ENCODE data around the gene DST.
A peak's percentile ranks its signal among the peaks of the same experiment; 100 is the strongest.

DST gene

DNA sequence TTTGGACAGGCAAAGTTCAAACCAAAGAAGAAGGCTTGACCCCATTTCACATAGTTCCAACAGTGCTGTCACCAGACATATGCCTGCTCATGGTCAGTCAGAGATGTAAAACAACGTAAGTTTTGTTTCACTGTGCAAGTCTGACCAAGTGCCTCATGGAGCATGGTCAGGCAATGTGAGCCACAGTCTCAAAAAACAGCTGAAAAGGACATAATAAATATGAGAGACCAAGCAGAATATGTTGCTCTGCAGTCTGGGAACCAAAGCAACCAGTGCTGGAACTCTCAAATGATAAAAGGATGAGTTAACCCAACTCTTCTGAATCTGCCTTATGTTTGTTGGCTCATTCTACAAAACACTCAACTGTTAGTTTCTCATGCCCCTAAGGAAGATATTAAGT, 39.9 kb upstream of the DST start:
- H3K4me3 ChIP-seq (ENCODE audit: low read length) = no peak overlapping the region
- TF ChIP-seq, protein P1, sequence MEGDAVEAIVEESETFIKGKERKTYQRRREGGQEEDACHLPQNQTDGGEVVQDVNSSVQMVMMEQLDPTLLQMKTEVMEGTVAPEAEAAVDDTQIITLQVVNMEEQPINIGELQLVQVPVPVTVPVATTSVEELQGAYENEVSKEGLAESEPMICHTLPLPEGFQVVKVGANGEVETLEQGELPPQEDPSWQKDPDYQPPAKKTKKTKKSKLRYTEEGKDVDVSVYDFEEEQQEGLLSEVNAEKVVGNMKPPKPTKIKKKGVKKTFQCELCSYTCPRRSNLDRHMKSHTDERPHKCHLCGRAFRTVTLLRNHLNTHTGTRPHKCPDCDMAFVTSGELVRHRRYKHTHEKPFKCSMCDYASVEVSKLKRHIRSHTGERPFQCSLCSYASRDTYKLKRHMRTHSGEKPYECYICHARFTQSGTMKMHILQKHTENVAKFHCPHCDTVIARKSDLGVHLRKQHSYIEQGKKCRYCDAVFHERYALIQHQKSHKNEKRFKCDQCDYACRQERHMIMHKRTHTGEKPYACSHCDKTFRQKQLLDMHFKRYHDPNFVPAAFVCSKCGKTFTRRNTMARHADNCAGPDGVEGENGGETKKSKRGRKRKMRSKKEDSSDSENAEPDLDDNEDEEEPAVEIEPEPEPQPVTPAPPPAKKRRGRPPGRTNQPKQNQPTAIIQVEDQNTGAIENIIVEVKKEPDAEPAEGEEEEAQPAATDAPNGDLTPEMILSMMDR (conservative IDR thresholded peaks at IDR 0.05; ENCODE audit: low read length) = no peak
- DNase-seq (ENCODE audit: low read depth) = no peak

DNA sequence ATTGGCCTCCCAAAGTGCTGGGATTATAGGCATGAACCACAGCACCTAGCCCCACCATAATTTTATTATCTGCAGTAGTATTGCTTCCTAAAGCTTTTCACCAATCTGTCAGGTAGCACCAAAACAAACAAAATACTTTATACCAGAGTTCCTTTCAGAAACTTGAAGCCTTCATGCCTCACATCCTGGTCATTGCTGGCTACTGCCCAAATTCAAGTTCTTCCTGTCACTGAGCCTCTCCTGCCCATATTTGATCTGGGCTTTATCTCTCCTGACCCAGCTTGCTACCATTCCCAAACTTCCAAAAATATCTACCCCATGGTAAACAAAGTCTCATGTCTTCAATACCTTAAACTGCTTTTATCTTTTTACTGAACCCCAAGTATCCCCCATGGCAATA, 34.9 kb upstream of the DST start:
- TF ChIP-seq, protein P1 (conservative IDR thresholded peaks at IDR 0.05; ENCODE audit: low read length) = no peak
- peak; percentile 56 for DNase-seq (ENCODE audit: low read depth)
- H3K4me3 ChIP-seq (ENCODE audit: low read length) = no peak overlapping the region

DNA sequence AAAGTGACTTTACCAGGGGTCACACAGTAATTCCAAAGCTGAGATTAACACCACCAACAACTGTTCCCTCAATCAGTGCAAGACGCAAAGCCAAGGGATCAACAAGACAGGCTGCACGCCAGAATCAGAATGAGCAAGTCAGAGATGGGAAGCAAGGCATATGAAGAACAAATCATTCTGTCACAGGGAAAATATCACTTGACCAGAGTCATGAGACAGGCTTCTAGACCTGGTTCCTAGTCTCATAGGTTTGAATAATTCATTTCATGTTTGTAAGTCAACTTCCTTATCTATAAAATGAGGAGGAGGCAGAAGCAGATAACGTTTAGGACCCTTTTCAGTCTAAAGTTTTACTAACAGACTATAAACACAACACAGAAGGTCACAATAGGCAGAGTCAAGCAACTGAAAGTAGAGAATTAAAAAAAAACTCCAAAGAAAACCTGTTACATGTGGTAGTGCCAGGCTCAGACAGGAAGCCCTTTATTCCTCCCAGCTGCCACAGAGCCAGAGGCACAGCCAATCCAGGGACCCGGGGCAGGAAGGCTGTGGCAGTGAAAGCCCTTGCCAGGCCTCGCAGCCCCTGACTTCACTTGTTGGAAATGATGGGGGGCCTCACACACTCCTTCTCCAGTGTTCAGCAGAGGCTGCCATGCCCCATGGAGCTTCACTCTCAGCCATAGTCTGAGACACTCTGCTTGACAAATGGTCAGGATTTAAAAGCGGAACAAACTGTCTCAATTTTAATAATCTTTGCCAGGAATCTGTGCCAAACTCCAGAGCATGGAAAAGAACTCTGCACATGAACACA, 29.2 kb upstream of the DST start:
- TF ChIP-seq, protein P1 (conservative IDR thresholded peaks at IDR 0.05; ENCODE audit: low read length) = no peak
- no peak overlapping the region for H3K4me3 ChIP-seq (ENCODE audit: low read length)
- DNase-seq (ENCODE audit: low read depth) = no peak

DNA sequence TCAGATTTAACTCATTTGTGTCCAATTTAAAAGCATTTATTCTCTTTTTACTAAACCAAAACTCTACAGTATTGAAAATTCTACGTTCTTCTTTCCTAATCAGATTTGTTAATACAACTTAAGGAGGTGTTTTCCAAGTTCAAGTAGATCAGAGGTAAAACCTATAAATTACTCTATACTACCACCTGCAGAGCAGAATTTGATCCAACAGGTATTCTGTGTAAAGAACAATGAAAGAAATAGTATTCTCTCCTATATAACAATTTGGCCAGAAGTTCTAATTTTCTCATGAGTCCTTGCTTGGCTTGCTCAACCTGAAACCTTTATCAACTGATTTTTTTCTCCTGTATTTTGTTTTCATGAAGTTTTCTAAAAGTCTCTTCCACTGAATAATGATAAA, 28.5 kb upstream of the DST start:
- TF ChIP-seq, protein P1 (conservative IDR thresholded peaks at IDR 0.05; ENCODE audit: low read length) = no peak
- no peak for DNase-seq (ENCODE audit: low read depth)
- no peak overlapping the region for H3K4me3 ChIP-seq (ENCODE audit: low read length)

DNA sequence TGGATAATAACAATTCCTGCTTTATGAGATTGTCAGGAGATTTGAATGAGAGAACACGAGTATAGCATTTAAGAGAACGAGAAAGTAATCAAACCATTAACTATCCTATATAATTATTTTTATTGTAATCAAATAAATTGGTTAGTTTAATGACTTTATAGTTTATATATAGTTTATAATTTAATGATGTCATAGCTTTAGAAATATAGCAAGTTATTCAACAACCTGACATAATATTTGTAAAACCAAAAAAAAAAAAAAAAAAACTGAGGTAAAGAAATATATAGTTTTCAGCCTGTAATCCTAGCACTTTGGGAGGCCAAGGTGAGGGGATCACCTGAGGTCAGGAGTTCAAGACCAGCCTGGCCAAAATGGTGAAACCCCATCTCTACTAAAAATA, 26.4 kb upstream of the DST start:
- DNase-seq (ENCODE audit: low read depth) = no peak
- H3K4me3 ChIP-seq (ENCODE audit: low read length) = no peak overlapping the region
- TF ChIP-seq, protein P1 (conservative IDR thresholded peaks at IDR 0.05; ENCODE audit: low read length) = no peak

DNA sequence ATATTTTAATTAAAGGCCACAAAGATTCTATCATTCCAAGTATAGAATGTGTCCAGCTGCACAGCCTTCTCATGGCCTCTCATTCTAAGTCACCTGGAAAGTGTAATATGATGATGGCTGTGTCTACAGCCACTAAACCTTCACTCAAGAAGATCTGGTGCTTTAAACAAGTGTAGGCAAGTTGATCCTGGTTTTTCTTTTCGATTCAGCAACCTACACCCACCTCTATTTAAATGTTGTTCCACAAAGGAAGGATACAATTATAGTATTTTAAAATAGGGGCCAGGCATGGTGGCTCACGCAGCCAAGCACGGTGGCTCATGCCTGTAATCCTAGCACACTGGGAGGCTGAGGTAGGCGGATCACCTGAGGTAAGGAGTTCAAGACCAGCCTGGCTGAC, 25.5 kb upstream of the DST start:
- TF ChIP-seq, protein P1 (conservative IDR thresholded peaks at IDR 0.05; ENCODE audit: low read length) = no peak
- no peak overlapping the region for H3K4me3 ChIP-seq (ENCODE audit: low read length)
- DNase-seq (ENCODE audit: low read depth) = no peak

DNA sequence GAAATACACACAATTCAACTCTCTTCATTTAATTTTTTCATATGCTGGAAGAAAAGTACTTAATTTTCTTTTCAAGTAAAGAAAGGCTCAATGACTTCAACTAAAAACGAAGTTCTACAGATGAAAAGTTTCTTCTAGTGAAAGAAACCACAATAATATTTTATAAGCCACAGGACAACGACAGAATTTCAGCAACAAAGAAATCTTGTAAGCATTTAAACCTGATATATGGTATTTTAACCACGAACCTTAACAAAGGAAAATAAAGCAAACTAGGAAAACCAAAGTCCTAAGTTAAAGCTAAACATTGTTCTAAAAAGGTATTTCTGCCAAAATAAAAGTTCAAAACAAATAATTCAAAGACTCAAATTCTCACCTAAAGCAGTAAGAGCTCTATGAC, 24.6 kb upstream of the DST start:
- TF ChIP-seq, protein P1 (conservative IDR thresholded peaks at IDR 0.05; ENCODE audit: low read length) = no peak
- no peak overlapping the region for H3K4me3 ChIP-seq (ENCODE audit: low read length)
- DNase-seq (ENCODE audit: low read depth) = no peak
